GM12878 (cell line): ENCODE measurements around the gene ZNF816. TPM values are rescaled to one million over a fixed set of nuclear protein-coding genes. Genes with fewer than 3 reads are reported as not detected.

Source experiments
- BACH1 ChIP-seq: fragments of 450-650 bp; IDR thresholded peaks from 2 replicates; pipeline ENCODE4 v1.6.1; 2017; ENCODE audit warnings: mild to moderate bottlenecking, borderline replicate concordance
- CHD2 ChIP-seq: IDR thresholded peaks from 2 replicates; pipeline ENCODE4 v1.6.1; 2011; ENCODE audit warnings: low read depth, low read length, improper control_type of control experiment, borderline replicate concordance
- CTCF ChIP-seq, 3 experiments: IDR thresholded peaks in 2 of 3; conservative IDR thresholded peaks in 1 of 3; 2 replicates each; pipeline ENCODE4 v1.5.1; 2011; ENCODE audit warnings: low read depth in 3 of 3, low read length in 3 of 3, mild to moderate bottlenecking in 3 of 3, control low read depth in 2 of 3, moderate library complexity in 2 of 3, inconsistent platforms in 1 of 3, mixed read lengths in 1 of 3; ENCODE audit not compliant: control insufficient read depth in 2 of 3, insufficient read depth in 1 of 3; ENCODE audit errors: extremely low read depth in 1 of 3
- EED ChIP-seq: sonication (generic); IDR thresholded peaks from 2 replicates; pipeline ENCODE4 v1.6.1; 2016; ENCODE audit warnings: antibody characterized with exemption, low read depth
- EZH2 ChIP-seq: IDR thresholded peaks from 2 replicates; pipeline ENCODE4 v1.6.1; 2012; ENCODE audit warnings: low read depth, mild to moderate bottlenecking, control low read depth, inconsistent platforms, low read length, borderline replicate concordance; ENCODE audit not compliant: control insufficient read depth
- JUND ChIP-seq: IDR thresholded peaks from 2 replicates; pipeline ENCODE4 v1.6.1; 2012; ENCODE audit warnings: low read depth, mild to moderate bottlenecking, low read length, improper control_type of control experiment, moderate library complexity
- SRF ChIP-seq, 2 experiments: IDR thresholded peaks; 2 replicates each; pipeline ENCODE4 v1.6.1; 2011; ENCODE audit warnings: low read depth in 2 of 2, low read length in 2 of 2, mild to moderate bottlenecking in 1 of 2, moderate library complexity in 1 of 2
- ZNF687 ChIP-seq: fragments of 450-650 bp; IDR thresholded peaks from 2 replicates; pipeline ENCODE4 v1.6.1; 2017; ENCODE audit warnings: mild to moderate bottlenecking, moderate library complexity
- polyA plus RNA-seq, 11 experiments: library from polyadenylated mRNA; depleted of rRNA in 4 of 11; unstranded in 6 of 11; stranded (reverse) in 5 of 11; fragments of >200 nt; fragmentation: Nextera tagmentation in 4 of 11; fragmentation: Illumina TruSeq in 1 of 11; extraction: Ambion mirVana in 4 of 11; extraction: Trizol in 1 of 11; gene quantifications; 1 replicate in 1 of 11; 2 replicates in 10 of 11; pipeline versions ENCODE4 v1.2.1 to v1.2.3, GENCODE V29; 2011 to 2016; ENCODE audit warnings: inconsistent platforms in 2 of 11, missing spikeins in 2 of 11, low read depth in 1 of 11
- total RNA-seq, 4 experiments: library from RNA; depleted of rRNA in 3 of 4; stranded (reverse); fragments of >200 nt in 3 of 4; fragmentation: Illumina TruSeq in 1 of 4; extraction: Trizol in 1 of 4; gene quantifications; 2 replicates each; pipeline versions ENCODE4 v1.2.1 to v1.2.3, GENCODE V29; 2013 to 2021
- TF ChIP-seq, protein P1 (sequence below): IDR thresholded peaks from 2 replicates; pipeline ENCODE4 v1.6.1; 2012; ENCODE audit warnings: improper control_type of control experiment, low read depth, low read length; ENCODE audit not compliant: insufficient replicate concordance

The ZNF816 gene
- total and polyA plus RNA-seq, 10 of the 15 experiments (the other 5 are each of a cell fraction or from before 2014, with no cell fraction given), result 4.0 to 15.6 (median 7.5) TPM

DNA sequence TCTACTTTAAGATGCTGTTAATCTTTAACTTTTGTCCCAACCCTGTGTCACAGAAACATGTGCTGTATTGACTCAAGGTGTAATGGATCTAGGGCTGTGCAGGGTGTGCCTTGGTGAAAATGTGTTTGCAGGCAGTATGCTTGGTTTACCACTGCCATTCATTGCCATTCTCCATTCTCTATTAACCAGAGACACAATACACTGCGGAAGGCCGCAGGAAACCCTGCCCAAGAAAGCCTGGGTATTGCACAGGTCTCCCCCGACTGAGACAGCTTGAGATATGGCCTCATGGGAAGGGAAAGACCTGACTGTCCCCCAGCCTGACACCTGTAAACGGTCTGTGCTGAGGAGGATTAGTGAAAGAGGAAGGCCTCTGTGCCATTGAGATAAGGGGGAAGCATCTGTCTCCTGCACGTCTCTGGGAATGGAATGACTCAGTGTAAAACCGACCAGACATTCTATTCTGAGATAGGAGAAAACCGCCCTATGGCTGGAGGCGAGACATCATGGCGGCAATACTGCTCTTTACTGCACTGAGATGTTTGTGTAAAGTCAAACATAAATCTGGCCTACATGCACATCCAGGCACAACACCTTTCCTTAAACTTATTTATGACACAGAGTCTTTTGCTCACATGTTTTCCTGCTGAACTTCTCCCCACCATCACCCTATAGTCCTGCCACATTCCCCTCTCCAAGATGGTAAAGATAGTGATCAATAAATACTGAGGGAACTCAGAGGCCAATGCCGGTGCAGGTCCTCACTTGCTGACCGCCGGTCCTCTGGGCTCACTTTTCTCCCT lies 26.3 kb downstream of the ZNF816 start (continued):
- TF ChIP-seq, protein P1, sequence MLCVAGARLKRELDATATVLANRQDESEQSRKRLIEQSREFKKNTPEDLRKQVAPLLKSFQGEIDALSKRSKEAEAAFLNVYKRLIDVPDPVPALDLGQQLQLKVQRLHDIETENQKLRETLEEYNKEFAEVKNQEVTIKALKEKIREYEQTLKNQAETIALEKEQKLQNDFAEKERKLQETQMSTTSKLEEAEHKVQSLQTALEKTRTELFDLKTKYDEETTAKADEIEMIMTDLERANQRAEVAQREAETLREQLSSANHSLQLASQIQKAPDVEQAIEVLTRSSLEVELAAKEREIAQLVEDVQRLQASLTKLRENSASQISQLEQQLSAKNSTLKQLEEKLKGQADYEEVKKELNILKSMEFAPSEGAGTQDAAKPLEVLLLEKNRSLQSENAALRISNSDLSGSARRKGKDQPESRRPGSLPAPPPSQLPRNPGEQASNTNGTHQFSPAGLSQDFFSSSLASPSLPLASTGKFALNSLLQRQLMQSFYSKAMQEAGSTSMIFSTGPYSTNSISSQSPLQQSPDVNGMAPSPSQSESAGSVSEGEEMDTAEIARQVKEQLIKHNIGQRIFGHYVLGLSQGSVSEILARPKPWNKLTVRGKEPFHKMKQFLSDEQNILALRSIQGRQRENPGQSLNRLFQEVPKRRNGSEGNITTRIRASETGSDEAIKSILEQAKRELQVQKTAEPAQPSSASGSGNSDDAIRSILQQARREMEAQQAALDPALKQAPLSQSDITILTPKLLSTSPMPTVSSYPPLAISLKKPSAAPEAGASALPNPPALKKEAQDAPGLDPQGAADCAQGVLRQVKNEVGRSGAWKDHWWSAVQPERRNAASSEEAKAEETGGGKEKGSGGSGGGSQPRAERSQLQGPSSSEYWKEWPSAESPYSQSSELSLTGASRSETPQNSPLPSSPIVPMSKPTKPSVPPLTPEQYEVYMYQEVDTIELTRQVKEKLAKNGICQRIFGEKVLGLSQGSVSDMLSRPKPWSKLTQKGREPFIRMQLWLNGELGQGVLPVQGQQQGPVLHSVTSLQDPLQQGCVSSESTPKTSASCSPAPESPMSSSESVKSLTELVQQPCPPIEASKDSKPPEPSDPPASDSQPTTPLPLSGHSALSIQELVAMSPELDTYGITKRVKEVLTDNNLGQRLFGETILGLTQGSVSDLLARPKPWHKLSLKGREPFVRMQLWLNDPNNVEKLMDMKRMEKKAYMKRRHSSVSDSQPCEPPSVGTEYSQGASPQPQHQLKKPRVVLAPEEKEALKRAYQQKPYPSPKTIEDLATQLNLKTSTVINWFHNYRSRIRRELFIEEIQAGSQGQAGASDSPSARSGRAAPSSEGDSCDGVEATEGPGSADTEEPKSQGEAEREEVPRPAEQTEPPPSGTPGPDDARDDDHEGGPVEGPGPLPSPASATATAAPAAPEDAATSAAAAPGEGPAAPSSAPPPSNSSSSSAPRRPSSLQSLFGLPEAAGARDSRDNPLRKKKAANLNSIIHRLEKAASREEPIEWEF, result no peak
- TF ChIP-seq CTCF (IDR thresholded peaks at IDR 0.05 in 2 of 3, conservative IDR thresholded peaks at IDR 0.05 in 1 of 3; ENCODE audit: control insufficient read depth in 2 of 3, extremely low read depth in 1 of 3, insufficient read depth in 1 of 3, low read depth in 3 of 3, low read length in 3 of 3), result no peak
- TF ChIP-seq SRF (IDR thresholded peaks at IDR 0.05; ENCODE audit: low read depth in 2 of 2, low read length in 2 of 2), result no peak
- TF ChIP-seq BACH1, result no peak
- TF ChIP-seq EZH2, result no peak
- peak; percentile 75 for TF ChIP-seq ZNF687
- TF ChIP-seq JUND, result peak; percentile 31; the same call in 1 of the 2 replicates
- peak; percentile 59; the same call in 1 of the 2 replicates for TF ChIP-seq EED
- no peak for TF ChIP-seq CHD2
